ENCODE measurements around the gene HTR3A.

HTR3A gene

DNA sequence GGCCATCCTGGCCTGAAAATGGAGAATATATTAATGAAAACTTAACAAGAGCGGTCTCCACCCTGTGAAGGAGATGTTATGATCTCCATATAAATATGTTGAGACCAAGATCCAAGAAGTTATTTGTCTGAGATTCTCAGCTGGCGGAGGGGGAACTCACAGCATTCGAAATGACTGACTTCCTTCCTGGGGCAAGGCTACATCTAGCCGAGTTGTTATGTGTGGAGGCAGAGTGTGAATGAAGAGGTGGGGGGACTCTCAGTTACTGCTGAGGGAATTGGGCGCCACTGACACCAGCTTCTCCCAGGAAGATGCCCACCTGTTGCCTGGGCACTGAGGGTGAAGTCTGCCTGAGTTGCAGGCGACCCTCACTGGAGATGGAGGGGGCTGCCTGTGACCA is 5.9 kb downstream of the HTR3A start:
- DNase-seq: no peak

DNA sequence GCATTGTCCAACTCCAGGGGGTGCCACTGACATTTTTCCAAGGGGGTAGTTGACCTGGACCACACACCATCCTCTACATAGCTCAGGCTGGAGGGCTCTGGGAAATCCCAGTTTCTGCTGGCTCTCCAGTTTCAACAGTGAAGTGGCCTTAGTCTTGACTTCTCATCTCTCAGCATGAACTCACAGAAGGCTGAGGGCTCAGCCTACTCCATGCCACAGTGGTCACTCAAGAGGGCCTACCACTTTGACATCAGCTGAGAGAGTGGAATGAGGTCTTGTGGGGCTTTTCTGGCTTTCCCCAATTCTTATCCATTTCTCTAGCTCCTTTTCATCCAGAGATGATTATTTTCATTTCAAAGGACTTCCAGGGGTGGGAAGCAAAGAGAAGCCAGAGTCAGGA is 7.4 kb downstream of the HTR3A start:
- no peak for DNase-seq

GRCh38 chr11:113984781-113985180 is 9.9 kb downstream of the HTR3A start:
- DNase-seq: no peak

- no peak for DNase-seq
Measured at GRCh38 chr11:113985906-113986305, 11.0 kb downstream of the HTR3A start.

GRCh38 chr11:113986351-113987140 is 11.6 kb downstream of the HTR3A start:
- no peak for DNase-seq

GRCh38 chr11:113989381-113989780 is 14.5 kb downstream of the HTR3A start:
- DNase-seq: no peak

GRCh38 chr11:113989916-113990315 is 15.0 kb downstream of the HTR3A start:
- no peak for DNase-seq

- no peak for DNase-seq
Measured at GRCh38 chr11:113991170-113991569, 16.3 kb downstream of the HTR3A start.

DNA sequence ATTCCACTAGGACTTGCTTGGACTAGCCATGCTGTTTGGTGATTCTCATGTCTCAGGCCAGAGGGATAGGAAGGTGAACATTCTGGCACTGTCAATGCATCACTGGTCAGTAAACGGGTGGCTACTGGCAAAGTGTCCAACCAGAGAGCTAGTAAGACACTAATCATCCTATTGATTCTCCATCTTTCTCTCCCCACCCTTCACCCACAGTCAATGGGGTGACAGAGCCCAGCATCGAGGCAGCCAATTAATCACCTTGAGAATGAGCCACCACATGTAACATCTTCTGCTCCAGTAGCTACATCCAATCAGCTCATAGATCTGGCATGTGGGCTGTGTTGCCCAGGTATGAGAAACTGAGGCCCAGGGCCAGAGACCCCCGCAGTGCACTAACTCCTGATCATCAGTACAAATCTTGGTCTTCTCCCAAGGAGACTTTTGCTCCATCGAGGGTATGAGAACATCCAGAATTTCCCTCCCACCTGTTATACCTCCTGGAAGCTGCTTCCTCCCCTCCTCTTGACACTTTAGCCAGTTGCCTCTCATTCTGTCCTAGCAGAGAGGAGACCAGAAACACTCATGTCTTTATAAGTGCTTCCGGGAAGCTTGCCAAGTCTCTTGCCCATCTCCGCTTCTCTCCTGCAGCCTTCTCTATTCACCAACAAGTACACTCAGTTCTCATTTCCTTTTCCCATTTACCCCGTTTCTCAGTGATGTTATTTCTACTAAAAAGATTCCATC is 17.0 kb downstream of the HTR3A start:
- DNase-seq: no peak

DNA sequence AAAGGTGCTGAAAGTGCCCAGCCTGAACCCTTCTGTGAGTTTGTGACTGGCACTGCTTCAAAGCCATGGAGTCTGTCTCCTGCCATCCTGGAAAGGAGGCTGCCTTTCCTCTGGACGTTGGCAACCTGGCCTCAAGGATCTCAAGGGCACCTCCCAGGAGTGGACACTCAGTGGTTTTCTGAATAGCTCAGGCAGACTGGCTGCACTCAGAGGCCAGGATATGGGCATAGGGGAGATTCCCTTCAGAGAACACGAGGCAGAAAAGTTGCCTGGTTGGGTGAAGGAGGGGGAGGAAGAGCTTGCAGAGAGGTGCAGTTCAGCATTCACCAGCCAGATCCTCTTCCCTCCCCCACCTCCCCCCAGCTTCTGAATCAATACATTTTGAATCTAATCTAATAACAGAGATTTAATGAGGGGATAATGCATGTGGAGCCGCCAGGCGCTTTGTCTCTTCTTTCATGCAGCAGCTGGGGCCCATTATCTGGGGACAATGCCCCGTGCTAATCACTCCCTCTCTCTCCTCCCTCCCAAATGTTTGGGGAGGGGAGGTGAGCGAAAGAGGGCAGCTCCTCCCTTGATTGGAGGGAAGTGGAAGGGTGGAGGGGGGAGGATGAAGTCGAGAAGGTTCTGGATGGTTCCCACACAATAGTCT is 17.7 kb downstream of the HTR3A start:
- DNase-seq: no peak

DNA sequence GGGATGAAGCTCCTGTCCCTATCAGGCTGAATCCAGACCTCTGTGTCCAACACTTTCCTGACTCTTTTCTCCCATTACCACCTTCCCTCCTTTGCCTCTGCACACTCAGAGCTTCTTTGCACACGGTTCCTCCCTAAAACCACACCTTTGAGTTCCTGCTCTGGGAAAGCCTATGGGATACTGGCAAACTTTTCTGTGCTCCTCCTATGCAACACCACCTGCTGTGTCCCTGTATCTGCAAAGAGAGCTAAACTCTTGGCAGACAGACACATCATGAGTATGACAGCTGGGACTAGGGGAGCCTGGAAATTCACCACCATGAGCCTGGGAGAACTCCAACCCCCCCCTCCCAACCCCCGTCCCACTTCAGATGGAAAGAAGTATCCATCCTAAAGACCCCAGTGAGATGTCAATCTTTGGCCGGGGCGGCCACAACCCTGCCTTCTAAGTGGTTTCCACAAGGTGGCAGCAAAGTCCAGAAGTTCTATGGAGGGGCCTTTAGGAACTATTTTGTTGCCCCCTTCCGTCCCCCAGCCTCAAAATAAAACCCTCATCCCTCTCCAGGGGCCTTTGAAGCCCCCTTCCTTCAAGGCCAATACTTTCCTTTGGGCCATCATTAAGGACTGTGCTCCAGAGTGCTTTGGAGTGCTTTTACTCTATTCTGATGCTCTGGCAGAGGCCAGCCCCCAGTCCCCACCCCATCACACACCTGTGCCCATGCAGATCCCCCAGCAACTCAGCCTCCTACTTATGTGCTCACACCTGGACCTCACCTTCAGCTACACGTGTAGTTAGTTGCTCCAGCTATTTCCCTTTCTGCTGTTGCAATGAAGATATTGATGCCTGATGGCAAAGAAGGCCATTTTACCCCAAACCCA is 19.4 kb downstream of the HTR3A start:
- DNase-seq: no peak

DNA sequence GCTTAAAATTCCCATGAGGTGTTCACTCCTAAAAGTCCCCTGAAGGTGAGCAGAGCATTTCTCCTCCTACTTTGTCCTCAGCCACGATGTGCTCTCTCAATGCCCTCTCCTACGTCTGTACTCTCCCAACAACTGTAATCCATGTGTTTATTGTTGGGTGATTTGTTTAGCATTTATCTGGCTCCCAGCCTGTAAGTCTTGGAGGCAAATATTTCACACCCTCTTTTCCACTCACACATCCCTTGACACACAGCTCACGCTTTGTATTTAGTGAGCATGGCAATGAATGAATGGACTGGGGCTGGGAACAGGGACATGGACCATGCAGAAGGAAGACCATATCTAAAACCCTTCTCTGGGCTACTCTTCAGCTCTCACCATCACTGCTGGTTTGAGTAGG is 22.6 kb downstream of the HTR3A start:
- DNase-seq: no peak

DNA sequence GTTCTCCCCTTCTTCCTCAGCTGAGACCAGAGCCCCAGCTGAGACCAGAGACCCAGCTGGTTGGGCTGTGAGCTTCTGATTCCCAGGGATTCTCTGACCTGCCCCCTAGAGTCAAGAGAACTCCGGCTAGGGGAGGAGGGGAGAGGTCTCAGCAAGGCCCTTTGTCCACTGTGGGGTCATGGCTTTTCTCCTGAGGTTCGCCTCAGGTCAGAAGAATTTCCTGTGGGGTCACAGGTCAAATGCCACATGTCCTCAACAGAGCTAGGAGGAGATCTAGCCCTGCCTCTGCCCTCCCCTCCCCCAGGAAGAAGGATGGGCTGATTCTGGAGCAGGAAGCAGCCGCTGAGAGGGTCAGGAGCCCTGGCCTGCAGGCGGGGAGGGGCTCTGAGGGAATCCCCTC is 23.7 kb downstream of the HTR3A start:
- DNase-seq: no peak

DNA sequence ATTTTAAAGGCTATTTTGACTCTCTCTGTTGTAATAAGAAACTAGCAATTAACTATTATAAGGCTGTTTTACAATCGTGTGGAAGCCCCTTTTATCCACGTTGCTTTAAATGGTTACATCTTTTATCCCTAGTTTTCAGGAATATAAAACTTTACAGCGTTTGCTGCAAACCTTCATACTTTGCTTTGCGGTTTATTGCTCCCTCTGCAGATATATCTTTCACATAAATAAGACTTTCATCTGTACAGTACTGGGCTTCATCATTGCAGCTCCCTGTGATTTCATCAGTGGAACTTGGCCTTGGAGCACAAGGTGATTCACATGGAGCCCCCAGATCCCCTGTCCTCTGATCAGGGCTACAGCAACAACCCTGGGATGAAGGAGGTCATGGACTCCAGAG is 25.6 kb downstream of the HTR3A start:
- DNase-seq: no peak

DNA sequence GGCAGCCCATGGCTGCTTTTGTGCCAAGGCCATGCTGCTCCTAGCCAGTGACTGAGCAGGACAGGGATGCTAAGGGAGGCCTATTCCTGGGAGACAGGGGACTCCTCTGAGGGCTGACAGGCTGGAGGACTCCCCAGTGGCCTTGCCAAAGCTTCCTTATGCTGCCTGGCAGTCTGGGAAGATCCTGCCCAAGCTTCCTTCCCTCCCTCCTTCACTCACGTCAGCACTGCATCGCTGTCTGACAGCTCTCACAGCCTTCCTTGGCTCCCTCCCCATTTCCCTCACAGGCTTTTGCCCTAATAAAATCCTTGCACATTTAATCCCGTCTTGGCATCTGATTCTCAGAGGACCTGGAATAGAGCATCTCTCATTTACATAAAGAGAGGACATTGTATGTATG is 26.5 kb downstream of the HTR3A start:
- DNase-seq: no peak

DNA sequence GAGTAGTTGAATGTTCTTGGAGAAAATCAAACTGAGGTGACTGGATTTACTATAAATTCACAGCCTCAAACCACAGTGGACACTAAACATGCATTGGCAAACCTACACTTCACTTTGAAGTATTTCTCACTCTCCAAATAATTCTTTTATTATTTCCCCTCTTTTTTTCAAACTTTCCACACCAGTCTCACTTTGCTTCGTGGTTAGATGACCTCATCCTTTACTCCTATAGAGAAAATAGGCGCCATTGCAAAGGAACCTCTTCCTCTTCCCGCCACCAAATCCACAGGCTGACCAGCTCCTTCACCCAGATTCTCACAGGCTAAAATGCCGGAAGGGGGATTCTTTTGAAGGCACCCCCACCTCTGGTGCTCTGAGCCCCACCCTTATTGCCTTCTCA is 33.4 kb downstream of the HTR3A start:
- DNase-seq: no peak

GRCh38 chr11:114010931-114011330 is 36.0 kb downstream of the HTR3A start:
- no peak for DNase-seq

DNA sequence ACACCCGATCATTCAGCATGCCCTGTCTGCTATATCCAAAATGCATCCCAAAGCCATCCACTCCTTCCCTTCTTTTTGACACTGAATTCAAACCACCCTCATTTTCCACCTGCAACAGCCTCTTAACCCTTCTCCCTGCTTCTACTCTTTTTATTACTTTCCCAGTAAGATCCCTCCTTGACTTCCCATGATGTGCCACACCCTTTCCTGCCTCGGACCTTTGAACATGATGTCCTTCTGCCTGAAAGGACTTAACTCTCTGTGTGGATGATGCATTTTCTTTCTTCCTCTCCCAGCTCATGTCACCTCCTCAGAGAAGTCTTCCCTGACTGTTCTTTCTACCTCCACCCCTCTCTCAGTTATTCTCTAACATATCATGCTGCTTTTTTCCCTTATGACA is 36.5 kb downstream of the HTR3A start:
- no peak for DNase-seq

DNA sequence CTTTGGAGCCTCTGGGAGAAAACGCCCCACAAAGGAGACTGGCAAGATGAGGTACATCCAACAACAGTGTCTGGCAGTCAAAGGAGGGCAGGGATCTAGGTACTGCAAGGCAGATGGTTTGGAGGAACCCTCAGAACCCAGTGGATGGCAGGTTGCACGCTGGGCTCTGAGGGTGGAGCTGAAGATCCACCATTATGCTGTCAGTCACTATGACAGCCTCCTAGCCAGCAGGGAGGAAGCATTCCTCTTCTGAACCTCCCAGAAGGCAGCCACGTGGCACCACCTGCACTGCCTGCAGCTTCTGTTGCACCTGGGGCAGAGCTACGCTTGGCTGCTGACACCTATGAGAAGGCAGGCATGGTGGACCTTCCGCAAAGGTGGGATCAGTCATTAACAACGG is 40.2 kb downstream of the HTR3A start:
- DNase-seq: no peak

DNA sequence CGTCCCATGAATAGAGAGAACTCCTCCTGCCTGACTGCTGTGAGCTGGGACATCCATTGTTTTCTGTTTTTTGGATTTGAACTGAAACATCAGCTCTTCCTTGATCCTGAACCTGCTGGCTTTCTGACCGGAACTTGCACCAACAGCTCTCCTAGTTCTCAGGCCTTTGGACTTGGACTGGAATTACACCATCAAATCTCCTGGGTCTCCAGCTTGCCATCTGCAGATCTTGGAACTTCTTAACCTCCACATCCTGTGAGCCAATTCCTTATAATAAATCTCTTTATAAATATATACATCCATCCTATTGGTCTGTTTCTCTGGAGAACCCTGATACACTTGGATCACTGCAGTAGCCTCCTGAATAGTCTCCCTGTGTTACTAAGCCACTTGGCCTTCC is 42.1 kb downstream of the HTR3A start:
- DNase-seq: no peak

- DNase-seq: no peak
Measured at GRCh38 chr11:114017723-114018122, 42.8 kb downstream of the HTR3A start.

DNA sequence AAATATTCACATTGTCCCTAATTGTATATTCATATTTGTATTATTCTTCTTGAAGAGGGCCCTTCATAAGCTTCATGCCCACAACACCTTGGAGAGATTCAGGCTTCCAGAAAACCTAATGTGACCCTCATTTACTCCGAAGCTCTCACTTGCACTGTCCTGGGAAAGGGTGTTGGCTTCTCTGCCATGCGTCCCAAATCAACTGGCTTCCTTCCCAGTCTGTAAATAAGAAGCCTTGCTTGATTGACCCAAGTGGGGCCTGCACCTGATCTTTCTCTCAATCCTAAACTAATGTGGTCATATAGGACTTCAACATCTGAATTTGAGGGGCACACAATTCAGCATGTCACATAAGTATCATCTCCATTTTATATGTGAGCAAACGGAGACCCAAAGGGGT is 44.1 kb downstream of the HTR3A start:
- no peak for DNase-seq

DNA sequence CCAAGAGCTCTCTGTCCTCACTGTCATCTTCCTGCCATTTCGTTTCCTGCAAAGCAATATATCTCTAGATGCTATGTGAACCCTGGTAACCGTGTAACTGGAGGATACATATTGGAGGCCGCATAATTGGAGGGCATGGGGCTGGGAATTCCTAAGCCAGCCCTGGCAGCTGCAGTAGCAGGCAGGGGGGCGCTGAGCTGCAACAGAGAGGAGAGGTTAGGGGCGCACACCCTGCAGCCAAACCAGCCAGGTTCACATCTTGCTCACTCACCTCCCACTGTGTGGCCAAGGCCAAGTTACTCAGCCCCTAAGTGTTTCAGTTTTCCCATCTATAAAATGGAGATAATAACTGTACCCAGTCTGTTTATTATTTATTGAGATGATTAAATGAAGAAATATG is 44.7 kb downstream of the HTR3A start:
- DNase-seq: no peak
